ENCODE measurements around the gene ACO2. TPM values are rescaled to one million over a fixed set of nuclear protein-coding genes. Genes with fewer than 3 reads are reported as not detected.

ACO2 gene
- total and polyA plus RNA-seq, 2 of the 4 experiments (the other 2 are of a cell fraction), result 71.3 to 72.9 TPM

DNA sequence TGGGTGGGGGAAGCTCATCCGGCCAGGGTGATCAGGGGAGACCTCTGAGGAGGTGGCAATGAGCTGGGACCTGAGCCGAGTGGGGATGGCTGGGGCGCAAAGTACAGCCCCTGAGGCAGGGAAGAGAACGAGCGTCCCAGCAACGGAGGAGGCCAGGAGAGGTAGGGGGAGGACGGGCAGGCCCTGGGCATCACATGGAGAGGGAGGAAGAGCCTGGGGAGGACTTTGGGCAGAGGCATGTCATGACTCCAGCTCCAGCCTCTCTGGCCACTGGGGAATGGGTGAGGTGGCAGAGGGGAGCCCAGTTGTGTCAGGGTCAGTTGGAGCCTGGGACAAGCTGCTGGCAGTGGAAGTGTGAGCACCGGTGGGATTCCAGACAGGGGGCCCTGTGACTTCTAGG lies 109.2 kb downstream of the ACO2 start:
- Histone ChIP-seq H3K9me1 (ENCODE audit: insufficient read depth, low read length) (no peaks in the 10 kb centered on the region; the same call in 1 of the 2 replicates), H4K20me1 (ENCODE audit: insufficient read depth, low read length) (peaks cover 3% of the 10 kb centered on the region), H2AK5ac (ENCODE audit: low read depth, low read length) (no peak overlapping the region), H3K79me1 (ENCODE audit: low read depth in 1 of 2, low read length in 2 of 2) (peaks cover 3 to 40% of the 10 kb centered on the region in 2 experiments), H2AFZ (replicated peaks; ENCODE audit: low read length, poor library complexity) (no peak overlapping the region), H3K18ac (ENCODE audit: low read depth, low read length) (no peak overlapping the region), H4K91ac (ENCODE audit: insufficient read depth, low read depth, low read length) (no peak overlapping the region), H4K8ac (ENCODE audit: low read depth in 2 of 2, low read length in 2 of 2) (peak overlapping the region in 1 of 2 experiments; percentile 14; a peak in 1 of 4 replicates), H4K5ac (ENCODE audit: low read depth, low read length) (no peak overlapping the region), H3K23ac (ENCODE audit: low read depth, low read length) (no peak overlapping the region), H2BK120ac (ENCODE audit: low read depth, low read length) (no peak overlapping the region), H3K4me2 (ENCODE audit: low read depth, low read length) (no peak overlapping the region), H3K4me1 (ENCODE audit: control insufficient read depth, insufficient read depth, low read length) (peaks cover 7% of the 10 kb centered on the region; the same call in 1 of the 2 replicates), H2AK9ac (replicated peaks; ENCODE audit: low read depth, low read length, poor library complexity) (peak overlapping the region; percentile 70), H3K9me3 (ENCODE audit: control insufficient read depth, insufficient read depth, low read length) (no peaks in the 10 kb centered on the region), H3K36me3 (ENCODE audit: control insufficient read depth, insufficient read depth, low read length) (peaks cover 68% of the 10 kb centered on the region), H3K4me3 (ENCODE audit: insufficient read depth, low read depth, low read length) (no peak overlapping the region), H2BK5ac (ENCODE audit: low read depth, low read length, poor library complexity, severe bottlenecking) (no peak overlapping the region), H3K4ac (ENCODE audit: low read depth, low read length) (no peak overlapping the region), H2BK20ac (ENCODE audit: low read depth, low read length) (no peak overlapping the region), H3K27me3 (ENCODE audit: control insufficient read depth, insufficient read depth, low read length) (no peaks in the 10 kb centered on the region), H3K56ac (ENCODE audit: extremely low read depth, insufficient read depth, low read length) (no peak overlapping the region), H3K9ac (ENCODE audit: low read depth, low read length) (no peak overlapping the region), H3K14ac (replicated peaks; ENCODE audit: low read depth, low read length) (no peak overlapping the region), H3K27ac (ENCODE audit: insufficient read depth, low read length) (no peak overlapping the region), H2BK15ac (ENCODE audit: low read depth, low read length) (no peak overlapping the region)
- DNase-seq, result no peak
- in situ Hi-C loops (cut with MboI; ENCODE audit: low sequenced_read_pairs), result no loop called here
- no TSS peak for BruUV-seq (replicated peaks)
- intact Hi-C loops (cut with micrococcal nuclease), result no loop called here
- no peak for ATAC-seq (ENCODE audit: low read depth)
- CTCF ChIA-PET, result no interaction called here
- POLR2A ChIA-PET (ENCODE audit: unreplicated experiment), result no interaction called here
- WGBS, 2 experiments (ENCODE audit: extremely low coverage in 2 of 2, insufficient read length in 1 of 2), result 97% methylated on average over 5 of the region's 8 CpGs; no CpG with 5 or more reads in 1 of the 2 experiments
- TF ChIP-seq, protein P1, sequence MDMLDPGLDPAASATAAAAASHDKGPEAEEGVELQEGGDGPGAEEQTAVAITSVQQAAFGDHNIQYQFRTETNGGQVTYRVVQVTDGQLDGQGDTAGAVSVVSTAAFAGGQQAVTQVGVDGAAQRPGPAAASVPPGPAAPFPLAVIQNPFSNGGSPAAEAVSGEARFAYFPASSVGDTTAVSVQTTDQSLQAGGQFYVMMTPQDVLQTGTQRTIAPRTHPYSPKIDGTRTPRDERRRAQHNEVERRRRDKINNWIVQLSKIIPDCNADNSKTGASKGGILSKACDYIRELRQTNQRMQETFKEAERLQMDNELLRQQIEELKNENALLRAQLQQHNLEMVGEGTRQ (IDR thresholded peaks at IDR 0.05; ENCODE audit: low read depth, low read length), result no peak
- TF ChIP-seq RAD21 (IDR thresholded peaks at IDR 0.05; ENCODE audit: low read length), result no peak
- no peak for TF ChIP-seq RCOR1 (IDR thresholded peaks at IDR 0.05; ENCODE audit: insufficient replicate concordance, low read length)
- TF ChIP-seq, protein P2, sequence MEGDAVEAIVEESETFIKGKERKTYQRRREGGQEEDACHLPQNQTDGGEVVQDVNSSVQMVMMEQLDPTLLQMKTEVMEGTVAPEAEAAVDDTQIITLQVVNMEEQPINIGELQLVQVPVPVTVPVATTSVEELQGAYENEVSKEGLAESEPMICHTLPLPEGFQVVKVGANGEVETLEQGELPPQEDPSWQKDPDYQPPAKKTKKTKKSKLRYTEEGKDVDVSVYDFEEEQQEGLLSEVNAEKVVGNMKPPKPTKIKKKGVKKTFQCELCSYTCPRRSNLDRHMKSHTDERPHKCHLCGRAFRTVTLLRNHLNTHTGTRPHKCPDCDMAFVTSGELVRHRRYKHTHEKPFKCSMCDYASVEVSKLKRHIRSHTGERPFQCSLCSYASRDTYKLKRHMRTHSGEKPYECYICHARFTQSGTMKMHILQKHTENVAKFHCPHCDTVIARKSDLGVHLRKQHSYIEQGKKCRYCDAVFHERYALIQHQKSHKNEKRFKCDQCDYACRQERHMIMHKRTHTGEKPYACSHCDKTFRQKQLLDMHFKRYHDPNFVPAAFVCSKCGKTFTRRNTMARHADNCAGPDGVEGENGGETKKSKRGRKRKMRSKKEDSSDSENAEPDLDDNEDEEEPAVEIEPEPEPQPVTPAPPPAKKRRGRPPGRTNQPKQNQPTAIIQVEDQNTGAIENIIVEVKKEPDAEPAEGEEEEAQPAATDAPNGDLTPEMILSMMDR (conservative IDR thresholded peaks at IDR 0.05; ENCODE audit: low read depth, low read length), result no peak
- no peak for TF ChIP-seq CHD1 (IDR thresholded peaks at IDR 0.05; ENCODE audit: low read depth, low read length)
- no peak for TF ChIP-seq MAZ (IDR thresholded peaks at IDR 0.05; ENCODE audit: borderline replicate concordance, low read depth, low read length)
- TF ChIP-seq MXI1 (IDR thresholded peaks at IDR 0.05; ENCODE audit: borderline replicate concordance, low read depth, low read length), result no peak
- no peak for TF ChIP-seq POLR2A (IDR thresholded peaks at IDR 0.05; ENCODE audit: low read depth, low read length)
- no peak for TF ChIP-seq SMC3 (IDR thresholded peaks at IDR 0.05; ENCODE audit: low read depth, low read length)
- TF ChIP-seq, protein P3, sequence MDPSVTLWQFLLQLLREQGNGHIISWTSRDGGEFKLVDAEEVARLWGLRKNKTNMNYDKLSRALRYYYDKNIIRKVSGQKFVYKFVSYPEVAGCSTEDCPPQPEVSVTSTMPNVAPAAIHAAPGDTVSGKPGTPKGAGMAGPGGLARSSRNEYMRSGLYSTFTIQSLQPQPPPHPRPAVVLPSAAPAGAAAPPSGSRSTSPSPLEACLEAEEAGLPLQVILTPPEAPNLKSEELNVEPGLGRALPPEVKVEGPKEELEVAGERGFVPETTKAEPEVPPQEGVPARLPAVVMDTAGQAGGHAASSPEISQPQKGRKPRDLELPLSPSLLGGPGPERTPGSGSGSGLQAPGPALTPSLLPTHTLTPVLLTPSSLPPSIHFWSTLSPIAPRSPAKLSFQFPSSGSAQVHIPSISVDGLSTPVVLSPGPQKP (IDR thresholded peaks at IDR 0.05; ENCODE audit: borderline replicate concordance, low read depth, low read length), result no peak
- TF ChIP-seq FOS (IDR thresholded peaks at IDR 0.05; ENCODE audit: low read depth, low read length), result no peak
- dilution Hi-C loops (cut with HindIII; ENCODE audit: low sequenced_read_pairs, unreplicated experiment), result no loop called here
